OCI-LY7 (cell line): ENCODE measurements around the gene FAM78B. TPM values are rescaled to one million over a fixed set of nuclear protein-coding genes. Genes with fewer than 3 reads are reported as not detected.
A peak's percentile ranks its signal among the peaks of the same experiment; 100 is the strongest.

Experiments used
- BruUV-seq: library from RNA; stranded (reverse); fragments of 400-500 nt; replicated peaks from 2 replicates; lab custom pipeline; 2021; lab: Mats Ljungman, UMichigan
- CTCF ChIA-PET: fragments of 300-600 bp; sonication (Branson Sonifier 250); formaldehyde crosslinking; loops from one replicate; lab custom pipeline; 2022; ENCODE audit warnings: antibody characterized with exemption; ENCODE audit not compliant: unreplicated experiment; lab: Charles Lee
- POLR2A ChIA-PET: fragments of 300-600 bp; sonication (Branson Sonifier 250); formaldehyde crosslinking; loops from one replicate; lab custom pipeline; 2022; ENCODE audit warnings: antibody characterized with exemption; lab: Charles Lee
- DNase-seq: peaks from one replicate; pipeline ENCODE4 v3.0.0-alpha.2; 2015; ENCODE audit warnings: low spot score
- H2AFZ ChIP-seq: fragments of 200-600 bp; sonication (generic), shearing (Covaris generic); 2 replicates; pipeline ENCODE4 v1.6.1; 2014; ENCODE audit warnings: mild to moderate bottlenecking, antibody characterized with exemption, low read length, moderate library complexity
- H3K27ac ChIP-seq: fragments of 200-600 bp; sonication (generic); 2 replicates; pipeline ENCODE4 v1.5.1; 2014; ENCODE audit warnings: mixed run types, low read depth, mild to moderate bottlenecking, moderate library complexity, low read length, inconsistent platforms; ENCODE audit not compliant: poor library complexity, severe bottlenecking
- H3K36me3 ChIP-seq: fragments of 200-600 bp; sonication (generic); 2 replicates; pipeline ENCODE4 v1.6.1; 2014; ENCODE audit warnings: mild to moderate bottlenecking, antibody characterized with exemption, low read length, moderate library complexity, mixed read lengths; ENCODE audit not compliant: insufficient read depth
- H3K4me1 ChIP-seq: fragments of 200-600 bp; sonication (generic); 2 replicates; pipeline ENCODE4 v1.5.1; 2014; ENCODE audit warnings: mild to moderate bottlenecking, low read length; ENCODE audit not compliant: insufficient read depth, poor library complexity, severe bottlenecking
- H3K4me2 ChIP-seq: fragments of 200-600 bp; sonication (generic); 2 replicates; pipeline ENCODE4 v1.6.1; 2014; ENCODE audit warnings: mild to moderate bottlenecking, low read length
- H3K4me3 ChIP-seq: fragments of 200-600 bp; sonication (generic); 2 replicates; pipeline ENCODE4 v1.5.1; 2014; ENCODE audit warnings: mild to moderate bottlenecking, low read depth, low read length; ENCODE audit not compliant: poor library complexity, severe bottlenecking
- H3K79me2 ChIP-seq: fragments of 200-600 bp; sonication (generic); 2 replicates; pipeline ENCODE4 v1.6.1; 2016; ENCODE audit warnings: low read depth, mild to moderate bottlenecking, low read length, moderate library complexity, mixed read lengths; ENCODE audit not compliant: insufficient read depth
- H3K9me2 ChIP-seq: fragments of 200-600 bp; sonication (generic); 2 replicates; pipeline ENCODE4 v1.6.1; 2016; ENCODE audit warnings: mild to moderate bottlenecking, low read length, mixed read lengths; ENCODE audit not compliant: insufficient read depth
- H3K9me3 ChIP-seq: fragments of 200-600 bp; sonication (generic); 2 replicates; pipeline ENCODE4 v1.6.1; 2014; ENCODE audit warnings: mild to moderate bottlenecking, mixed run types, low read length, mixed read lengths
- H4K20me1 ChIP-seq: fragments of 200-600 bp; sonication (generic); 2 replicates; pipeline ENCODE4 v1.6.1; 2014; ENCODE audit warnings: mild to moderate bottlenecking, antibody characterized with exemption, low read length, moderate library complexity, mixed read lengths; ENCODE audit not compliant: insufficient read depth
- CTCF ChIP-seq: fragments of 200-600 bp; sonication (generic); conservative IDR thresholded peaks from 2 replicates; pipeline ENCODE4 v1.5.1; 2014; ENCODE audit warnings: mild to moderate bottlenecking, antibody characterized with exemption, low read length, moderate library complexity, mixed read lengths
- EZH2phosphoT487 ChIP-seq: fragments of 200-600 bp; sonication (generic); IDR thresholded peaks from 2 replicates; pipeline ENCODE4 v1.6.1; 2018; ENCODE audit warnings: low read depth, borderline replicate concordance, mild to moderate bottlenecking, mixed run types, antibody characterized with exemption, low read length, moderate library complexity, mixed read lengths
- intact Hi-C: fragments of 100-400 bp; cut with micrococcal nuclease; formaldehyde crosslinking; loops from one replicate; pipeline ENCODE4 v1.10.0; 2022; ENCODE audit not compliant: unreplicated experiment
- total RNA-seq, 2 experiments: library from RNA; depleted of rRNA in 1 of 2; stranded (reverse); fragments of >200 nt in 1 of 2; shearing (Covaris generic) in 1 of 2; gene quantifications; 2 replicates each; pipeline ENCODE4 v1.2.3, GENCODE V29; 2014 to 2022

FAM78B gene
- total RNA-seq, 2 experiments from 2014 or later, result not detected

- no peak overlapping the region for H3K27ac ChIP-seq
- no peaks in the 10 kb centered on the region for H3K9me3 ChIP-seq
- H3K9me2 ChIP-seq, result no peaks in the 10 kb centered on the region
- BruUV-seq, result no TSS peak
- intact Hi-C loops, result no loop called here
- ChIA-PET POLR2A (interaction anchor here (0.9 kb wide), 1 partner anchor 62 kb away, joined by 4 read pairs; no protein-coding TSS in a partner anchor), CTCF (no interaction called here)
- DNase-seq, result peak; percentile 18
- H3K36me3 ChIP-seq, result no peaks in the 10 kb centered on the region
- H2AFZ ChIP-seq, result no peak overlapping the region
- no peaks in the 10 kb centered on the region for H3K4me1 ChIP-seq
- no peaks in the 10 kb centered on the region for H3K79me2 ChIP-seq
- no peak overlapping the region for H3K4me3 ChIP-seq
- H3K4me2 ChIP-seq, result no peak overlapping the region
- TF ChIP-seq EZH2phosphoT487 (no peak), CTCF (no peak)
- no peaks in the 10 kb centered on the region for H4K20me1 ChIP-seq
Observed at GRCh38 chr1:166069390-166069789, 97.4 kb downstream of the FAM78B start.

GRCh38 chr1:166066107-166066506, 100.7 kb downstream of the FAM78B start:
- DNase-seq, result no peak
- intact Hi-C loops, result no loop called here
- H3K36me3 ChIP-seq, result no peaks in the 10 kb centered on the region
- no peaks in the 10 kb centered on the region for H4K20me1 ChIP-seq
- TF ChIP-seq CTCF (no peak), EZH2phosphoT487 (no peak)
- H3K9me3 ChIP-seq, result no peaks in the 10 kb centered on the region
- H3K4me1 ChIP-seq, result no peaks in the 10 kb centered on the region
- H2AFZ ChIP-seq, result no peak overlapping the region
- CTCF ChIA-PET, result no interaction called here
- POLR2A ChIA-PET, result no interaction called here
- no peaks in the 10 kb centered on the region for H3K79me2 ChIP-seq
- no peak overlapping the region for H3K4me2 ChIP-seq
- no peak overlapping the region for H3K27ac ChIP-seq
- no peak overlapping the region for H3K4me3 ChIP-seq
- H3K9me2 ChIP-seq, result no peaks in the 10 kb centered on the region
- BruUV-seq, result no TSS peak

GRCh38 chr1:166064951-166065350, 101.8 kb downstream of the FAM78B start:
- CTCF ChIA-PET, result no interaction called here
- Histone ChIP-seq H3K4me2 (no peak overlapping the region), H3K4me1 (no peaks in the 10 kb centered on the region), H2AFZ (no peak overlapping the region), H4K20me1 (no peaks in the 10 kb centered on the region), H3K4me3 (no peak overlapping the region), H3K27ac (no peak overlapping the region), H3K79me2 (no peaks in the 10 kb centered on the region), H3K9me2 (no peaks in the 10 kb centered on the region), H3K9me3 (no peaks in the 10 kb centered on the region), H3K36me3 (no peaks in the 10 kb centered on the region)
- no peak for TF ChIP-seq CTCF
- no peak for TF ChIP-seq EZH2phosphoT487
- intact Hi-C loops, result no loop called here
- no TSS peak for BruUV-seq
- POLR2A ChIA-PET, result interaction anchor here (0.6 kb wide), 1 partner anchor 240 kb away, joined by 3 read pairs; no protein-coding TSS in a partner anchor
- no peak for DNase-seq
